Stimulated activated CD4-positive, alpha-beta T cell treated with anti-CD3 and anti-CD28 coated beads, Interleukin-4, amount 100 ng/mL, for 1 hour (primary cell): Measurements from ENCODE around the gene AQP7.
"Not testable (repeated sequence)": the region's sequence is repeated elsewhere in the genome, so short reads cannot be mapped to it uniquely, and the experiment has no call there.

Experiments used
- DNase-seq: peaks from one replicate; pipeline ENCODE4 v3.0.0-alpha.2; 2020

Gene AQP7

GRCh38 chr9:33402371-33402770 lies at the start of gene AQP7:
TSS of gene AQP7 (minus strand) at chr9:33402568. CDS start at chr9:33401262, 1,306 bp downstream.
- DNase-seq = not testable (repeated sequence)

- DNase-seq = no peak
Observed at GRCh38 chr9:33450621-33451146, 48.3 kb upstream of the AQP7 start.

- DNase-seq = no peak
Observed at GRCh38 chr9:33449715-33450114, 47.3 kb upstream of the AQP7 start.

DNA sequence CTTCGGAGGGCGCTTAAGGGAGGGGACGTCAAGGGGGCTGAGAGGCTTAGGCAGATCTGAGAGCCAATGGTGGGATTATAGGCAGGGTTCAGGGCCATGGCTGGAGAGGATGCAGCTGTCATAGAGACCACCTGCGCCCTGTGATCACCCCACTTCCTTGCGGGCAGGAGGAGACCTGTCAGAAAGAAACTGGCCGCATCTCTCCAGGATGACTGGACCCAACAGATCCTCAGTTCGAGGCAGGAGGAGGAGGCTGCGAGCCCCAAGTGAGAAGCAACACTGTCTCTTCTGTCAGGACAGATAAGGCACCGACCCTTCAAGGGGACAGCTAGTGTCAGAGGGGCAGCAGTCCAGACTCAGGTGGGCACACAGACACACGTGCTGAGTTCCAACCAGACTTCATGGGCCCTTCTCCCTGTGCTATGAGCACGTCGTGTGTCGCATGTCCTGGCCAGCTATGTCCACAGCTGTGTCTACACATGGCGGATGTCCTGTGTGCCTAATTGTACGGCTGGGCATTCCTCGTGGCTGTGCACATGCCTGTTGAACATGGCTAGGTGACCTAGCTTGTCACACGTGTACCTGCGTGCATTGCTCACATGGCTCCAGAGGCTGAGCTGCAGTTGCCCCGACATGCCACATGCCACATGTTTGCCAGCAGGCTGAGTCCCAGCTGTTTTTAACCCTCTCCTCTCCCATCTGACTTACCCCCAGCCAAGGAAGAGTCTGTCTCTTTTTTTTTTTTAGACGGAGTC lies 45.6 kb upstream of the AQP7 start:
- no peak for DNase-seq

GRCh38 chr9:33446946-33447798 lies 44.8 kb upstream of the AQP7 start, which contains the start of gene AQP3:
TSS of gene AQP3 (minus strand) at chr9:33447593. CDS start at chr9:33447530, 63 bp downstream.
- peak; percentile 67 for DNase-seq

GRCh38 chr9:33446240-33446945 lies 44.0 kb upstream of the AQP7 start:
- DNase-seq = peak; percentile 39

DNA sequence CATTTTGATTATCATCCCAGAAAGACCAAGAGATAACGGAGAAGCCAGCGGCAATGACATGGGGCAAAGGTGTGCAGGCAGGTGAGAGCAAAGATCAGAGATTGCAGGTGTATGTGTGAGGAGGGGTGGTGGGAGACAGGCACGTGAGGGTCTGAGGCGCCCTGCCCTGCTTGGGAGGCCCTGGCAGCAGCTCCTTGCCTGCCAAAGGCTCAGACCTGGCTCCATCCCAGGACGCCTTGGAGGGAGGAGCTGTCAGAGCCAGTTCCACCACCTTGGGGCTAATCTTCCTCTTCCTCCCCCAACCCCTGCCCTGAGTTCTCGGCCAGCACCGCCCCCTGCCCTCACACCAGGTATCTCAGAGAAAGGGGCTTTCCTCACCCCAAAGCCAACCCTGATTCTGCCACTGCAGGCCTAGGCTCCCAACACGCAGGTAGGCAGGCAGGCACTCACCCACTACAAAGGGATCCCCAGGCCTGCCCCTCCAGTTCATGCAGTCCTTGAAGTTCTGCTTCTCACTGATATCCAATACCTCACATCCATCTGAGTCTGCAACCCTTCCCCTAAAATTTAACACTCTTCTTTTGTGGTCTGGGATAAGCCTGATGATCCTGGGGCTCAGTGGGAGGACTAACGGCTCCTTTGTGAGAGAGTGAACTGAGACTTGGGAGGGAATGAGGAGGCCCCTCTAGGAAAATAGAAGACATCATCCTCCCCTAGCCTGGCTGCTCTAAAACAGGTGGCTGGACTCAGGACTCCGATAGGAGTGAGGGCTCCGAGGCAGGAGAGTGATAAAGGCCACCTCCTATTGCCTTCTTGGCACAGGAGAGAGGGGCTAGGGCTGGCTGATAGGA lies 43.2 kb upstream of the AQP7 start:
- peak; percentile 20 for DNase-seq

DNA sequence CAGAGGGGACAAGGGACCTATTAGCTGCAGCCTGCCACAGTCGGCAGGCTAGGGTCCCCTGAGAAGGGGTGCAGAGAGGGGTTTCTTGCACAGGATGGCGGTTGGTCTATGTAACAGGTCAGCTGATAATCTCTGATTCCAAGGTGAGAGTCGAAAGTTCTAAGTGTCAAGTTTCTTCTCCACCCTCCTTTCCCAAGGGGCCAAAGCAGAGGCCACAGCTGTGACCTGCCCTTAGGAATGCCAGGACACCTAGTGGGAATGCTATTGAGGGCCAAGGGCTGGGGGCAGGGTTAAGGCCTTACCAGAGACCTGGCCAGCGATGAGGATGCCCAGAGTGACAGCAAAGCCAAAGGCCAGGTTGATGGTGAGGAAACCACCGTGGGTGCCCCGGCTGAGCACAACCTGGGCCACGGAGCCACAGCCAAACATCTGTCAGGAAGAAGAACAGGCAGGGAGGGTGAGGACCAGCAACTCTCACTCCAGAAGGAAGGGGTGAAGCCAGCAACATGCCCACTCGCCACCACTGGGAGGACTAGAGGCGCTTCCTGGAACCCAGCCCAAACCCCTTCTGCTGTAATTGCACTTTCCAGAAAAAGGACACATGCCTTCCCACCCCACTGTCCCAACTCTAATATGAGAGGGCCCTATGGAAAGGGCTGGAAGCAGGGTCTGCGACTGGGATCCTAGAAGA lies 41.2 kb upstream of the AQP7 start:
- DNase-seq = no peak

DNA sequence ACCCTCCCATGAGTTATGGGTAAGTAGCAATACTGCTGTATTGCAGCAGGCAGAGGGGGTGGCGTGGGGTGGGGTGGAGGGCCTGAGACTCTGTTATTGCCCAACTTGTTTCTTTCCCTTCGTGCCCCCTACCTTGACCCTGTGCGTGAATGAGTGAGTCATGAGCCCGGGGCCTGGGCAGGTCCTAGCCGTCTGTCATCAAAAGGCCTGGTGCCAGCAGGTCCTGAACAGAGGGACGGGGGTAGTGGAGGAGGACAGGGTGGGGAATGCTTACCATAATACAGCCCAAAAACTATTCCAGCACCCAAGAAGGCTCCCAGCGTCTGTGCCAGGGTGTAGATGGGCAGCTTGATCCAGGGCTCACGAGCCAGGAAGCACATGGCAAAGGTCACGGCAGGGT lies 40.7 kb upstream of the AQP7 start:
- DNase-seq = no peak

DNA sequence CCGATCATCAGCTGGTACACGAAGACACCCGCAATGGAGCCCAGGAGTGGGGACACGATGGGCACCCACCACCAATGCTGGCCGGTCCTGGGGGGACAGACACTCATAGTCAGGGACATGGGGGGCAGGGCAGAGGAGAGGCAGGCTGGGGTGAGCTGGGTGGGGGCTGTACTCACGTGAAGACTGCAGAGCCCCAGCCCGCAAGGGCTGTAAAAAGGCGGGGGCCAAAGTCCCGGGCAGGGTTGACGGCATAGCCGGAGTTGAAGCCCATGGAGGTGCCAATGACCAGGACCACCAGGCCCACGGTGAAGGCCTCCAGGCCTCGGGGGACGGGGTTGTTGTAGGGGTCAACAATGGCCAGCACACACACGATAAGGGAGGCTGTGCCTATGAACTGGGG lies 39.8 kb upstream of the AQP7 start:
- DNase-seq = no peak

GRCh38 chr9:33440609-33441008 lies 38.2 kb upstream of the AQP7 start:
- no peak for DNase-seq

GRCh38 chr9:33440204-33440603 lies 37.8 kb upstream of the AQP7 start:
- DNase-seq = no peak

- DNase-seq = no peak
Observed at GRCh38 chr9:33439731-33440130, 37.4 kb upstream of the AQP7 start.

GRCh38 chr9:33438926-33439680 lies 36.7 kb upstream of the AQP7 start:
- no peak for DNase-seq

DNA sequence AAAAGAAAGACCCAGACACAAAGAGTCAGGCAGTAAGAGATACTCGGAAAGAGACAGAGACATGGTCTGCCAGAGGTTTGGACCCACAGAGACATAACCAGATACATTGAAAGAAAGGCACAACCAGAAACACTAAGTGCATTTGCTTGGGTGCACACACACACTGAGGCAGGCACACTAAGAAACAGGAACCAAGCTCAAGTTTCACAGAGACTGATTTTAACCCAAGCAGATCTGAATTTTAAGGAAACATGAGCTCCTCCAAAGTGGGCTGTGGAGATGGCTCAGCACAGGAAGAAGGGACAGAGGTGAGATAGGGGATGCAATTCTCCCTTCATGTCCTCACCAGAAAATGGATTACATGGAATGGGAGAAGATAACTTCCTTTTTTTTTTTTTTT lies 35.5 kb upstream of the AQP7 start:
- no peak for DNase-seq

DNA sequence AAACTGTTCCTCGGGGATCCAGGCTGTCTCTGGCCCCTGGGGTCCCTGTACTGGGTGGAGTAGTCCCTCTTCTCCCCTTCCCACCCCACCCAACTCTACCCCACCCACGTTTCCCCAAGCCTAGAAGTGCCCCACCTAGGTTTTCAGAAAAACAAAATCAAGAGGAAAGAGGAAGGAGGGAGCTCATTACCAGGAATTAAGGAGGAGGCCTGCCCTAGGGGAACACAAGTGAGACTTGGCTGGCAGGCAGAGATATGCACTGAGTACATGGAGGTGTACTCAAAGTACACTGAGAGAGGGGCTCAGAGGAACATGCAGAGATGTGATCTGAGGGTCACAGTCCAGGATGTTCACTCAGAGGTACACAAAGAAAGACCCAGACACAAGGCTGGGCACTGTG lies 34.8 kb upstream of the AQP7 start:
- DNase-seq = no peak

DNA sequence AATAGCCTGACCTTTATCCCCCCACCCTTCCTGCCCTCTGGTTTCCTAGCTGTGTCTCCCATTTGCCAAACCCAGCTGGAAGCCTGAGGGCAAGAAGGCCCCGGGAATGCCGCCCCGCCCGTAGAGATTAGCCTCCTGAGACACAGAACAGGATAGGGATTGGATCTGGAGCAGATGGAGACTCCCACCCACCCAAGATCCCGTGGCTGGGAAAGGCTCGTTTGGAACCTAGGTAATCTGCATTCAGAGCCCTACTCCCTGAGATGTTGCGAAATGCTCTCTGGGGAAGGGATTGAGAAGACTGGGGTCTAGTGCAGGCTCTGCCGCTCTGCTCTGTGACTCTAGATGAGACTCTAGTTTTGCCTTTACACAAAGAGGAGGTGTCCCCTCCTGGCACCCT lies 34.1 kb upstream of the AQP7 start:
- no peak for DNase-seq

DNA sequence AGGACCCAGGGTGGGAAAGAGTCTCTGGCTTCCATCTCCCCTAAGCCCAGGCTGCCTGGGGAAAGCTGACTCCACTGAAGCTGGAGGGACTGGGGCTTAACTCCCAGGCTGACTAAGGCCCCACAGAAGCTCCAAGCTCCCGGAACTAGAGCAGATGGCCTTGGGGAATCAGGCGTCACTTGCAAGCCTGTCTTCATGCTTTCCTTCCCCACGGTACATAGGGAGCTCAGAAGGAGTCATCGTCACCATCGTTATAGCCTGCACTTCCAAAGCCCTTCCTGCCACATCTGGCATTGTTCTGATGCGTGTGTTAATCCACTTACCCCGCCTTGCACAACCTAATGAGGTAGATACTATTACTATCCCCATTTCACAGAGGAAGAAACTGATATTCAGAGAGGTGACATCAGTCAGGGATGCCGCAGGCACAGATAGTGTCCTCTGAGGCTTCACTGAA lies 33.5 kb upstream of the AQP7 start:
- no peak for DNase-seq

- no peak for DNase-seq
Observed at GRCh38 chr9:33434317-33435105, 32.1 kb upstream of the AQP7 start.

- DNase-seq = no peak
Observed at GRCh38 chr9:33433871-33434270, 31.5 kb upstream of the AQP7 start.
